CD4-positive, alpha-beta T cell treated with Interleukin-6 at 100 ng/mL for 8 hours (primary cell): Measurements from ENCODE around the gene EPS15.
"Not testable (repeated sequence)": the region's sequence is repeated elsewhere in the genome, so short reads cannot be mapped to it uniquely, and the experiment has no call there.

Experiments used
- DNase-seq: peaks from one replicate; pipeline ENCODE4 v3.0.0-alpha.2; 2020; ENCODE audit warnings: mixed read lengths, low spot score

The EPS15 gene

DNA sequence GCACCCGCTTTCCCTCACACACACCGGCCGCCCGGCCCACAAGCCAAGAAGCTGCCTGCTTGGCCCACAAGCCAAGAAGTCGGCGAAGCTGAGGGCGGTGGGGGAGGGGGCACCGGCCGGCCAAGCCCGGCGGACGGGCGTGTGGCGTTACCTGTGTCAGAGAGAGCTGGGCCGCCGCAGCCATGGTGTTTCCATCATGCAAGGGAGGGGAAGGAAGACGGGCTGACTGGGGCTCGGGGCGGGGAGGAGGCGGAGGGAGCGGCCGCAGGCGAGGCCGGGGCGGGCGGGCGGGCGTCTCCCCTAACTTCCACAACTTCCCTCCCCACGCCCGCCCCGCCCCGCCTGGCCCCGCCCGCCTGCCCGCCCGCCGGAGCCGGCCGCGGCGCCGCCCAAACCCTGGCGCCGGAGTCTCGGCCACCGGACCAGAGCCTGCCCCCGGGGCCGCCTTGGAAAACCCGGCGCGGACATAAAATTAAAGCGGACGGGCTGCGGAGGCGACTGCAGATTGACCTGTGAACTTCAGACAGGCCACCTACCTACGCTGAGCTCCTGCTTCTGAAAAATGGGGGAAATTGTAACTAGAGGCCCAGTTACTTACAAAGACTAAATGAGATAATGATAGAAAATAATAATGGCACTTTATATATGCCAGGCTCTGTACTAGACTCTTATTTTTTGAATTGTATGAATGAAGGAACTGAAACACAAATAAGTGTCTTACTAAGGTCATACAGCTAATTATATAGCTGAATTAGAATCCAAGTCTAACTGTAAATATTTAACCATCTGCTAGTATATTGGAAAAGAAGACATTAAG lies at the start of gene EPS15:
Gene EPS15, minus strand, starts transcription at position 219 of the 817 bp plus-strand sequence. Its CDS starts 35 bp downstream, at position 184.
- DNase-seq, result peak; percentile 84

DNA sequence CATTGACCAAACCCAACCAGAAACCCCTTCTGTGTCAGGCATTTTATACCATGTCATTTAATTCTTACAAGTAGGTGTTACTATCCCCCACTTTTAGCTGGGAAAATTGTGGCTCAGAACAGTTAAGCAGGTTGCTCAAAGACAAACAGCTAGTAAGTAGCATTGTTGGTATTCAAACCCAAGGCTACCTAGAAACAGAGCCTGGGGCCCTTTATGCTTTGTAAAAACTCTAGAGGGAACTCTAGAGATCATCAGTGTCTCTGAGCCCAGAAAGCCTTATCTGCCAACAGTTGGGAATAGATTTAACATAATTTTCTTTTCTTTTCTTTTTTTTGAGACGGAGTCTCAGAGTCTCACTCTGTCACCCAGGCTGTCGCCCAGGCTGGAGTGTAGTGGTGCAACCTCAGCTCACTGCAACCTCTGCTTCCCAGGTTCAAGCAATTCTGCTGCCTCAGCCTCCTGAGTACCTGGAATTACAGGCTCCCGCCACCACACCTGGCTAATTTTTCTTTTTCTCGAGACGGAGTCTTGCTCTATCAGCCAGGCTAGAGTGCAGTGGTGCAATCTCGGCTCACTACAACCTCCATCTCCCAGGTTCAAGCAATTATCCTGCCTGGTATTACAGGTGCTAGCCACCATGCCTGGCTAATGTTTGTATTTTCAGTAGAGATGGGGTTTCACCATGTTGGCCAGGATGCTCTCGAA lies 49.3 kb upstream of the EPS15 start:
- DNase-seq, result no peak

DNA sequence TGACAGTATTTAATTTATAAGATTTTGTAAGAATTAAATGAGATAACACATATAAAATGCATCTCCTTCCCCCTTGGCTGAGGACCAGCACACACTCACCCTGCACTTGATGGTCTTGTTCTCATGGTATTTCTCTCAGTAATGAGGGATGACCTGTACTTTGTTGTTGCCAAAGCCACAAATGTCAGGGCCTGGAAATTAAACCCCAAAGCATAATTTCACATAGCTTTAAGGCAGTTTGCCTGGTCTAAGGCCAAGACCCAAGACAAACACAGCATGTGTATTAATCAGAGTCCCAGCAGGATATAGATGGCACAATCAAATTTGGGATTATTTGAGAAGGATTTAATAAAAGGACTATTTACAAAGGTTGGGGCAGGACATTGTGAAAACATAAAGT lies 48.6 kb upstream of the EPS15 start:
- DNase-seq, result no peak

DNA sequence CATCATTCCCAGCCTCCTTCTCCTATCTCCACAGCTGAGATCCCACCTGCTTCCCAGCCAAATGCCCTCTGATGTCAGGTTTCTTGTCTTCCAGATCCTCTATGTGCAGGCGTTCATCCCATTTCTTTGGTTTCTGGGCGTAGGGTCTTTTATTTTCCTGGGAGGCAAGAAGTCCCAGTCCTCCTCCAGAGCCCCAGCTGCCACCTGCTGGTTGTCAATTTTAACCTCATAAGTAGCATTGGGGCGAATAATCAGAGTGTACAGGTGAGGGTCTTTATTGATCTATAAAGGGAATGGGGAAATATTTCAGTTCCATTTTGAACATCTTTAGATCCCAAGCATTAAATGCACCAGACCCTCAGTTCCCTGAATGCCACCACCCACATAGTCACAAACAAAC lies 47.2 kb upstream of the EPS15 start:
- DNase-seq, result no peak

DNA sequence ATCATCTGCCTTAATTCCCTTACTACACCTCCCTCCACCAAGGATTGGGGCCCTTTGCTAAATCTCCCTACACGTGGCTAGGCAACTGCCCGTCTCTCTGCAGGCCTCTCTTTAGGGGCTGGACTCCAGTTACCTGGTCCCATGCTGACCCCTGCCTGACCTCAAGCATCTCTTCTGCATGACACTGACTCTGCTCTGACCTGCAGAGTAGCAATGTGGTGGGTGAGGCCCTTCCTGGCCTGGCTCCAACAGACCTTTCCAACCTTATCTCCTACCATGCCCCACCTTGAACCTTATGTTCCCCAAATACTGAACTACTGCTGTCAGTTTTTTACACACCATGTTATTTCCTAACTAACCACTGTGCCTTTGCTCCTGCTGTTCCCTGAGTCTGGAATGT lies 45.9 kb upstream of the EPS15 start:
- DNase-seq, result no peak

DNA sequence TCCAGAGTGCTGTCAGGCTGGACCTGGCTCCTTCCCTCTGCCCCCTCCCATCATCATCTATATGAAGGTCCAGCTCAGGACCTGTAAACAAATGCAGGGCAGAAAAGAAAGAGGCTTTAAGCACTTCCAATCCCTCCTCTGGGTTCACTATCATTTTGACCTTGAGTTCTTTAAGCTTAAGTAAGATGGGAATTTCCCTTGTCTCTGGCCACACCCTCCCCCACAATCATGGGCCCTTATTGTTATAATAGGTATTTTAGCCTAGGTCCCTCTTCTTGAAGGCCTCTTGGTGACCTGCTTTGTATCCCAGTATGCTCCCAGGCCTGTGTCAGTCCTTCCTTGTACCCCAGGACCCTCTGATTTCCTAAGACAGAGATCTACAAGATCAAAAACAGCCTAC lies 45.1 kb upstream of the EPS15 start:
- no peak for DNase-seq

DNA sequence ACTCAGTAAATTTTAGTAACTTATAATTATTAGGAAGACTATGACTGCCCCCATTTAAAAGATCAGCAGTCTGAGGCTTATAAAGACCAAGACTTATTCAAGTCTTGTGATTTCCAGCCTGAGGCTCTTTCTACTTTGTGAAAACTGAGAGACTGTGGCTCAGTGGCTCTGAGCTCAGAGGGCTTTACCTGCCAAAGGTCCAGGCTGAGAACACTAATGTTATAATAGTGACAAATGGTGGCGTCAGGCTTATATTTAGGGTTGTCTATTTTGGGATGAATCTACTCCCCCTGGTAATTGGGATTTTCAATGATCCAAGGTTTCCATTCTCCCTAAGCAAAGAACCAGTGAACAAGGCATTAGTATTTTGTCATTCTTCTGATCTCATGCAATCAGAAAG lies 42.6 kb upstream of the EPS15 start:
- DNase-seq, result no peak

DNA sequence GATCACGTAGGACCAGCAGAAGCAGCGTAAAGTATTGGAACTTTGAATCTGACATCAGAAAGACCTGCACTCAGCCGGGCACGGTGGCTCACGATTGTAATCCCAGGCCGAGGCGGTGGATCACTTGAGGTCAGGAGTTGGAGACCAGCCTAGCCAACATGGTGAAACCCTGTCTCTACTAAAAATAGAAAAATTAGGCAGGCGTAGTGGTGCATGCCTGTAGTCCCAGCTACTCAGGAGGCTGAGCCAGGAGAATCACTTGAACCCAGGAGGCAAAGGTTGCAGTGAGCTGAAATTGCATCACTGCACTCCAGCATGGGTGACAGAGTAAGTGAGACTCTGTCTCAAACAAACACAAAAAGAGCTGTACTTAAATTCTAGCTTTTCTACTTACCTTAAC lies 41.8 kb upstream of the EPS15 start:
- DNase-seq, result not testable (repeated sequence)

DNA sequence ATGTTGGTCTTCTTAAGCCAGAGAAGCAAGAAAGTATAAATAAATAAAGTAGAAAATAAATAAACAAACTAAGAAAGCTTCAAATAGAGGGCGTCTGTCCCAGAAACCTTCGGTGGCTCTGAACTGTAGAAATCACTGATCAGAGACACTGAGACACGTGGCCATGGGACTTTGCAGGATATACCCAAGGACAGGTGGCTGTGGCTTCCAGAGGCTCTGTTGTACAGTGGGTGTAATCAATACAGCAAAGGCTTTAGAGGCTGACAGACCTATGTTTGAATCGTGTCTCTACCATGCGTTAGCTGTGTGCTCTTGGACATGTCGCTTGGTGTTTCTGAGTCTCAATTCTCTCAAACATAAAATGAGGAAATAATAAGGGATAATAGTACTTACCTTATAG lies 41.0 kb upstream of the EPS15 start:
- DNase-seq, result no peak

DNA sequence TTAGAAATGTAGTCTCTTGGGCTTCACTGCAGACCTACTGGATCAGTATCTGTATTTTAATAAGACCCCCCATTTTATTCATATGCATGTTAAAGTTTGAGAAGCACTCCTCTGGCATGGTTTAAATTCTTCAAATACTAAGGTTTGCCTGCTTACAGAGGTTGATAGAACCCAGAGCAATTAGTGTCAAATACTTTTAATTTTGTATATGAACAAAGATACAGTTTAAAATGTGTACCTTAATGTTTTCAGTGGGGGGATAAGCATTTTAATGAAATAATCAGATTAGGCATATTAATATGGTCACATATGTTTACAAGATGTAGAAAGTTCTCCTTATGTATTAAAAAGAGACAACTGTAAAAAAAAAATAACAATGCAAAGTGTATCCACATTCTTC lies 40.4 kb upstream of the EPS15 start:
- no peak for DNase-seq

DNA sequence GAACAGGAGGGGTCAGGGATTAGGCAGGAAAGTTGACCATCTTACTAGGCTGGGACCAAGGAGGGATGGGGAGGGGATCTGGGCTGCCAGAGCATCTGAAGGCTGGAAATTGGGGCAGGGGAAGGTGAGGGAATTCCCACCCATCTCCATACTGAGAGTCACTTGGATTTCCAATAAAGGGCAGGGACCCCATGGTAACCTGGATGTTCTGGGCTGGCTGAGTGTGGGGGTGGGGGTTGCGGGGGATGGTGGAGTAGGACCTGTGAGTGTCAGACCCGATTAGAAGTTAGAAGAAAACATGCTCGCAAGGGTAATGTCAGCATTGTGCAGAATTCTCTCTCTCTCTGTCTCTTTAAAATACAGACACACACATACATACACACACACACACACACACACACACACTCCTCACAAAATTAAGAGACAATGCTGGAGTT lies 40.0 kb upstream of the EPS15 start:
- no peak for DNase-seq

DNA sequence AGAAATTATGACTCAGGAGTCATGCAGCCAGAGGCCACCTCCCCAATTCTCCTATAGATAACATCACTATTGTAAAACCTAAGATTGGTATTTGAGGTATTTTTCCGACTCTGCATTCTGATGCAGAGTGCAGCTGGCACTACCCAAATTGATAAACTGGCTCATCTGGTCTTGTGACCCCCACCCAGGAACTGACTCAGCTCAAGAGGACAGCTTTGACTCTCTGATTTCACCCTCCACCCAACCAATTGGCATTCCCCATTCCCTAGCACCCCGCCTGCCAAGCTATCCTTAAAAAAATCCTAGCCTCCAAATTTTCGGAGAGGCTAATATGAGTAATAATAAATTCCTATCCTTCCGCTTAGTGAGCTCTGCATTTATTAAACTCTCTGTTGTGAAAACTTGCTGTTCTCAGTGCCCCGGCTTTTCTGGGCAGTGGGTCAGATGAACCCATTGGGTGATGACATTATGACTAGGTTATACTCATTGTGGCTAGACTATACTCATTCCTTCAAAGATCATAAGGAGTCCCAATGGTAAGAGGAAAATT lies 39.4 kb upstream of the EPS15 start:
- no peak for DNase-seq

DNA sequence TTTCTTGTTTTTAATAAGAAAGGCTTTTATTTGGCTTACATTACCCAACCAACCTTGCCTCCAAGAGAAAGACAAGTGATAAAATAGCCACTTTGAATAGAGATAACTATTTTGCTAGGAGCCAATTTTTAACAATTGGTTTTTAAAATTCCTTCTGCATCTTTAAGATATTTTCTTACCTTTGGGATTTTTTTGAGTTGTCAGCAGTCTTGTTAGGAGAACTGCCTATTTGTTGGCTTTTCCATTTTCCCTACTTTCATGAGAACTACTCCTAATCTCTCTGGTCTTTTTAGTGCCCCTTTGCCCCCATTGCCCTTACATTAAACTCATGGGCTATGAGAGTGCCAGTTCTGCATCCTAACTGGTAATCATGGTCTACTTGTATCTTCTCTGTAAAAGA lies 38.1 kb upstream of the EPS15 start:
- DNase-seq, result no peak

DNA sequence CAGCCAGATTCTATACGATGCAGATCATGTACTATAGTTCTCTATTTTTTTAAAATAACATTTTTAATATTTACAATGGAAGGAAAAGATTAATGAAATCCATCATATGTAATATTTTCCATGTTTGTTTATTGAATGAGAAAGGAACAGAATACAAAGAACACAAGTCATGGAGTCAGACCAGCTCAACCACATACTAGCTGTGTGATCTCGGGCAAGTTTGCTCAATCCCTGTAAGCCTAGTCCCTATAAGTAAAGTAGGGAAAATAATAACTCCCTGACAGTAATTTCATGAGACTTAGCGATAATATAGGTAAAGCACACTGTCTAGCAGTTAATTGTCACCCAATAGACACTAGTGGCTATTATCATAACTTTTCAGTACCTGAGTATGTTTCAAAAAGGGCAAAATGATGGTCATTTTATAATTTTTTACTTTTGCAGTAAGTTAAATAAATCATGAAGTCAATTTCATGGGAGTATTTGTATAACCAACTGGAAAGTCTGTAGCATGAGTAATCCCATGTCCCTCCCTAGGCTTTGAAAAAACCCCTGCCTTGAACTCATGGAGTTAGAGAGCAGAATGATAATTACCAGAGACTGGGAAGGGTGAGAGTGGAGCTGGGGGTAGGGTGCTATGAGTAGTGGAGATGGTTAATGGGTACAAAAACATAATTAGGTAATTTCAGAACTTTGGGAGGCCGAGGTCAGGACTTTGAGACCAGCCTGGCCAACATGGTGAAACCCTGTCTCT lies 37.0 kb upstream of the EPS15 start:
- DNase-seq, result no peak

DNA sequence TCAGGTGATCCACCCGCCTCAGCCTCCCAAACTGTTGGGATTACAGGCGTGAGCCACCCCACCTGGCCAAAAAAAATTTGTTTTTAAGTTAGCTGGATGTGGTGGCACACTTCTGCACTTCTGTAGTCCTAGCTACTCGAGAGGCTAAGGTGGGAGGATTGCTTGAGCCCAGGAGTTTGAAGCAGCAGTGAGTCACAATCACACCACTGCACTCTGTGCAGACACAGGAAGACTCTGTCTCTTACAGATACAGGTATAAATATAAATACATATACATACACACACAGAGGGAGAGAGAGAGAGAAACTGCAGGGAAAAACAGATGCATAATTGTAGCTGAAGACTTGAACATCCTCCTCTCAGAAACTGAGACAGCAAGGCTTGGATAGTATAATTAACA lies 34.8 kb upstream of the EPS15 start:
- no peak for DNase-seq

DNA sequence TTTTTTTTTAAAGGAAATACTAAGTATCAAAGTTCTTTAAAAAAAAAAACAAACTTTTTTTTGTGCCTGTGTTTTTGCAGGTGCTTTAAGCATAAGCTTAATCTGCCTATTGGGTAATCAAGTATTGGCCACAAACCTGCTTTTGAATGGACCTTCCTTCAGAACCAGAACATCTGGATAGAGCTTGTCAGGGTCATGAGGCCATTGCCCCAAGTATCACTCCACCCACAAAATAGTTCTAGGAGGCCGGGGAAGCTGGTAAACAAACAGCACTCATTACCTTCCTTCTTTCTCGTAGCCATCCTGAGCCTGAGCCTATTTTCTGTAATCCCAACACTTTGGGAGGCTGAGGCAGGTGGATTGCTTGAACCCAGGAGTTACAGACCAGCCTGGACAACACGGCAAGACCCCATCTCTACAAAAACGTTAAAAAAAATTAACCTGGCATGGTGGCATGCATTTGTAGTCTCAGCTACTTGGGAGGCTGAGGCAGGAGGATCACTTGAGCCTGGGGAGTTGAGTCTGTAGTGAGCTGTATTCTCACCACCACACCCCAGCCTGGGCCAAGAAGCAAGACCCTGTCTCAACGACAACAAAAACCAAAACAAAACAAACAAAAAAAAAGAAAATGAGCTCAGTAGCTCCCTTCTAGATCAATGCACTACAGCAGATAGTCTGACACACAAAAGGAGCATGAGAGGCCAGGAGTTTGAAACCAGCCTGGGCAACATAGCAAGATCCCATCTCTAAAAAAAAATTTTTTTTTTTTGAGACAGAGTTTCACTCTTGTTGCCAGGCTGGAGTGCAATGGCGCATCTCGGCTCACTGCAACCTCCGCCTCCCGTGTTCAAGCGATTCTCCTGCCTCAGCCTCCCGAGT lies 34.1 kb upstream of the EPS15 start:
- DNase-seq, result no peak

DNA sequence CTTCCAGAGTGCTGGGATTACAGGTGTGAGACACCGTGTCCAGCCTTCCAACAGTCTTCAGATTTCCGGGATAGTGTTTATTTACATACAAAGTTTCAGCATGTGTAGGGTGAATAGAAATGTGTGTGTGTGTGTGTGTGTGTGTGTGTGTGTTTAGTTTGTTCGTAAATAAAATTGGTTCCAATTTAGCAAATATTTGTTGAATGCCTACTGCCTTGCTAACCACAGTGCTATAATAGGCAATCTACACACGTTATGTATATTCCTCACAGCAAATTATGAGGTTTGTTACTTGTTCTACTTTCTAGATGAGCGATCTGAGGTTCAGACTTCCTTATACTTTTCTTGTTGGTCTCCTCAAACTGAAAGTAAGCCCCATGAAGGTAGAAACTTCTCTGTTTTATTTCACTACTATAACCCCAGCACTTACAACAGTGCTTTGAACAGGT lies 32.8 kb upstream of the EPS15 start:
- no peak for DNase-seq

DNA sequence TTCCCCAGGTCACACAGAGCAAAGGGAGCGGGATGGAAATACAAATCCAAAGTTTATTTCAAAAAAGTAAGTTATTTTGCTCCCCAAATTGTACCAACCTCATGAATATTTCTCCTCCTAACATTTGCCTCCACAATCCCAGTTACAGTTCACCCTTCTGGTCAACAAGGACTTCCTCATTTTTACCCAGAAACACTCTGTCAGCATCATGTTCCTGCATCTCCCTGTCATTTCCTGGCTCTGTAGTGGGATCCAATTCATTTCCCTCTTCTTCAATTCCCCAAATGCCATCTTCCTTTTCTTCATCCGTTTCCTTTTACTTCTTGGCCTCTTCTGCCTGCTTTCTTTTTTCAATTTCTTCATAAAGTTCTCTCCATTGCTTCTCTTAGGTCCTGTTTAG lies 32.0 kb upstream of the EPS15 start:
- DNase-seq, result no peak

DNA sequence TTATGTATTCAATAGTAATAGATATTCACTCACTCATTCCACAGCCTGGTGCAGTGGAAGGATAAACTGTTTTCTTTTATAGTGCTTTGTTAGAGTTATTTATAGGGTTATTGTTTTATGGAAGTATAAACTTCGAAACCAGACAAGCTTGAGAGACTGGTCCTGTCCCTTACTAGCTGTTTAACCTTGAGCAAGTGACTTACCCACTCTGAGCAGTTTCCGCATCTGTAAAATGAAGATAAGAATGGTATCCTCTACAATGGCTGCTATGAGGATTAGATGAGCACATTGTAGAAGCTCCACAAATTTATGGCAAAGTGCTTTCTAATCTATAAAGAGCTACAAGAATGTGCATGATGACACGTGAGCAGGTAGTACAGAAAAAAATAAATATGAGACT lies 30.8 kb upstream of the EPS15 start:
- no peak for DNase-seq

DNA sequence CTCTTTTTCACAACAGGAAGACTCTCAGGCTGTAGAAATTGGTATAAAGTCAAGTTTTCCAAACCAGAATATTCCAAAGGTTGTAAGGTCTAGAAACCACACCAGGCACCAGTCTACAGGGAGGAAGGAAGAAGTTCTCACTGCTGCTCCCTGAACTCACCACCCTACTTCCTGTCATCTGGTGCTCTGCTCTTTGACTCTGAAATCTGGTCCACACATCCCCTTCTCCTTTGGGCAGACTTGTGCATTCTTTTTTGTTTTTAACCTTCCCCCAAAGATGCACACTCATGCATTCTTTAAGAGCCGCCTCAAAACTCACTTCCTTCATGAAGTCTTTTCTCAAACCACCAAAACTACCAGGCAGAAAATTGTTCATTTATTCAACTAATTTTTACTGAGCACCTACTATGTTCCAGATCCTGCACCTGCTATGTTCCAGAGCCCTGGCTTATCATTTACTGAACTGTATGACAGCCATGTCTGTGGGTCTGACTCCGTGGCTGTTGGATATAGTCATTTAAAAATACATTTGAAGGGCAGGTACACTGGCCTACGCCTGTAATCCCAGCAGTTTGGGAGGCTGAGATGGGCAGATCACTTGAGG lies 30.1 kb upstream of the EPS15 start:
- DNase-seq, result peak; percentile 11

DNA sequence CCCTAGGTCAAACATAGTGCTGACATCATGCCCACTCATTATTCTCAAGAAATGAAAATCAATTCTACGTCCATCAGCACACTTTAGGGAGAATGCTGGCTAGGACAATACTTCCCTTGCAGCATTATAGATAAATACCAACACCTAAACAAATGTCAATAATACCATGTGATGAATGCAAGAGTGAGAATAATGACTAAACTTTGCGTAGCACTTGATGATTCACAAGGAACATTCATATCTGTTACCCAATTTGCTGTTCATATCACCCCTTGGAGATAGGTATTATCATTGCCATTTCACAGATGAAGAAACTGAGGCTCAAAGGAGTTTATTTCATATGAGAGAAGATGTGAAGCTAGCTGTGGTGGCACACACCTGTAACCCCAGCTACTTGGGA lies 24.8 kb upstream of the EPS15 start:
- no peak for DNase-seq
